PC-3 (cell line): ENCODE measurements around the gene TMEM181.

ENCODE experiments used
- CTCF ChIP-seq: fragments of 300-600 bp; sonication (generic); conservative IDR thresholded peaks from 2 replicates; pipeline ENCODE4 v1.5.1; 2017; ENCODE audit warnings: antibody characterized with exemption, low read depth, mild to moderate bottlenecking, low read length
- EZH2 ChIP-seq: fragments of 300-600 bp; sonication (generic); IDR thresholded peaks from one replicate; pipeline ENCODE4 v1.6.1; 2017; ENCODE audit warnings: antibody characterized with exemption, mild to moderate bottlenecking, low read length; ENCODE audit not compliant: unreplicated experiment
- EZH2phosphoT487 ChIP-seq: fragments of 300-600 bp; sonication (generic); IDR thresholded peaks from 2 replicates; pipeline ENCODE4 v1.6.1; 2018; ENCODE audit warnings: mild to moderate bottlenecking, antibody characterized with exemption, low read length, borderline replicate concordance

GRCh38 chr6:158619922-158620801, 60.3 kb downstream of the TMEM181 start:
- TF ChIP-seq CTCF = no peak
- no peak for TF ChIP-seq EZH2
- no peak for TF ChIP-seq EZH2phosphoT487
